Sigmoid colon (tissue), 4 donors: ENCODE measurements around the gene HSPA6.

Experiments used
- EP300 ChIP-seq, 4 donors: sonication (generic); formaldehyde crosslinking; IDR thresholded peaks; one replicate each; pipeline ENCODE4 v1.6.1; 2017; ENCODE audit warnings: antibody characterized with exemption in 4 of 4
- POLR2A ChIP-seq, 2 donors: fragments of 450-650 bp; IDR thresholded peaks; one replicate each; pipeline ENCODE4 v1.6.1; 2016; ENCODE audit warnings: antibody characterized with exemption in 2 of 2, mild to moderate bottlenecking in 2 of 2, moderate library complexity in 2 of 2
- POLR2AphosphoS5 ChIP-seq, 4 donors: sonication (generic); formaldehyde crosslinking; IDR thresholded peaks; one replicate each; pipeline ENCODE4 v1.6.1; 2017; ENCODE audit warnings: antibody characterized with exemption in 4 of 4
- TF ChIP-seq, protein P1 (sequence below), 4 experiments: fragments of 450-650 bp in 3 of 4; fragments of 200-600 bp in 1 of 4; IDR thresholded peaks; one replicate each; pipeline ENCODE4 v1.5.1; 2016 to 2019; ENCODE audit warnings: antibody characterized with exemption in 4 of 4, mild to moderate bottlenecking in 3 of 4, moderate library complexity in 2 of 4

DNA sequence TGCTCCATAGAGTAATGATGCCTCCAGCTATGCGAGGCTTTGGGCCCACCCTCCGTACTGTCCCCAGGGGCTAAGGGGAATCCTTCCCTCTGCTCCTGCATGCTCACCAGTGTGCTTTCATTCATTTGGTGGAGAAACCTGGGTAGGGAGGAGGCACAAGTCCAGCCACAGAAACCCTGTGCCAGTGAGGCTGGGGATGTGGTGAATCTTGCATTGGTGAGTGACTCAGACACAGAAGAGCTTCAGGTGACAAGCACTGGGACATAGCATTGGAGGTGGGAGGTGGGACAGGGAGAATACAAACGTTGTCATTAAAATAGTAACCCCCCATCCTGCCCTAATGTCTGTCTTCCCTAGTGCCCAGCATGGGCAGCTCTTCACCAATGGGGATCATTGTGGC lies 13.9 kb upstream of the HSPA6 start:
- TF ChIP-seq, protein P1, sequence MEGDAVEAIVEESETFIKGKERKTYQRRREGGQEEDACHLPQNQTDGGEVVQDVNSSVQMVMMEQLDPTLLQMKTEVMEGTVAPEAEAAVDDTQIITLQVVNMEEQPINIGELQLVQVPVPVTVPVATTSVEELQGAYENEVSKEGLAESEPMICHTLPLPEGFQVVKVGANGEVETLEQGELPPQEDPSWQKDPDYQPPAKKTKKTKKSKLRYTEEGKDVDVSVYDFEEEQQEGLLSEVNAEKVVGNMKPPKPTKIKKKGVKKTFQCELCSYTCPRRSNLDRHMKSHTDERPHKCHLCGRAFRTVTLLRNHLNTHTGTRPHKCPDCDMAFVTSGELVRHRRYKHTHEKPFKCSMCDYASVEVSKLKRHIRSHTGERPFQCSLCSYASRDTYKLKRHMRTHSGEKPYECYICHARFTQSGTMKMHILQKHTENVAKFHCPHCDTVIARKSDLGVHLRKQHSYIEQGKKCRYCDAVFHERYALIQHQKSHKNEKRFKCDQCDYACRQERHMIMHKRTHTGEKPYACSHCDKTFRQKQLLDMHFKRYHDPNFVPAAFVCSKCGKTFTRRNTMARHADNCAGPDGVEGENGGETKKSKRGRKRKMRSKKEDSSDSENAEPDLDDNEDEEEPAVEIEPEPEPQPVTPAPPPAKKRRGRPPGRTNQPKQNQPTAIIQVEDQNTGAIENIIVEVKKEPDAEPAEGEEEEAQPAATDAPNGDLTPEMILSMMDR (IDR thresholded peaks at IDR 0.05), result no peak
- TF ChIP-seq POLR2A (IDR thresholded peaks at IDR 0.05) (no peak), EP300 (IDR thresholded peaks at IDR 0.05) (no peak), POLR2AphosphoS5 (IDR thresholded peaks at IDR 0.05) (no peak)
